ENCODE data around the gene TERT. TPM values are rescaled to one million over a fixed set of nuclear protein-coding genes. Genes with fewer than 3 reads are reported as not detected.

TERT gene
- total RNA-seq, 2 donors from 2014 or later, result not detected

GRCh38 chr5:1212271-1212670, 82.6 kb downstream of the TERT start:
- Histone ChIP-seq H3K27ac (no peak overlapping the region), H3K4me1 (ENCODE audit: control insufficient read depth in 1 of 2, low read depth in 2 of 2) (no peaks in the 10 kb centered on the region), H3K9me3 (no peaks in the 10 kb centered on the region), H3K27me3 (replicated peaks; ENCODE audit: insufficient read depth) (no peaks in the 10 kb centered on the region), H3K36me3 (no peaks in the 10 kb centered on the region), H3K4me3 (no peak overlapping the region)
- DNase-seq (ENCODE audit: low spot score) (no peak), ATAC-seq (ENCODE audit: insufficient number of reproducible peaks, low FRiP score, low read depth) (no peak)
- TF ChIP-seq CTCF (IDR thresholded peaks at IDR 0.05), result no peak

- no peak for ATAC-seq (ENCODE audit: insufficient number of reproducible peaks, low FRiP score, low read depth)
- H3K27me3 ChIP-seq (replicated peaks; ENCODE audit: insufficient read depth), result no peaks in the 10 kb centered on the region
Measured at GRCh38 chr5:1211701-1212100, 83.2 kb downstream of the TERT start.

DNA sequence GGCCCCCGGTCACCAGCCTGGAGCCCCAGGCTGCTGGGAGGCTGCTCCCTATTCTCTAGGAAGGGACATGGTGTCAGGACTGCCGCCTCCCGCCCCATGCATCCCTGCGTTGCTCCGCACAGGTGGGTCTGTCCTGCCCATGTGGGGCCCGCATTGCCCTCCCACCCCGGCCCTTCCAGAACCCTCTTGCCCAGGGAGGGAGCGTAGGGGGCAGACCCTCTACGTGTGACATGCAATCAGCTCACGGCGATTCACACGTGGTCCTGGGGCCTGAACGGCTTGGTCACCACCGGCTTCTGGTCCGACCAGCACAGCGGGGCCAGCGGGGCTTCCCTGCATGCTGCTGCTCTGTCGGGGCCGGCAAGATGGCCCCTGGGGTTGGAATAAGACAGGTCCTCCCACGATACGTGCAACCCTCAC, 84.0 kb downstream of the TERT start:
- TF ChIP-seq CTCF (IDR thresholded peaks at IDR 0.05), result no peak
- Histone ChIP-seq H3K27ac (no peak overlapping the region), H3K4me1 (ENCODE audit: control insufficient read depth in 1 of 2, low read depth in 2 of 2) (no peaks in the 10 kb centered on the region), H3K9me3 (no peaks in the 10 kb centered on the region), H3K4me3 (no peak overlapping the region), H3K36me3 (no peaks in the 10 kb centered on the region), H3K27me3 (replicated peaks; ENCODE audit: insufficient read depth) (no peaks in the 10 kb centered on the region)
- ATAC-seq (ENCODE audit: insufficient number of reproducible peaks, low FRiP score, low read depth) (no peak), DNase-seq (ENCODE audit: low spot score) (no peak)

More at GRCh38 chr5:1211701-1212100, 83.2 kb downstream of the TERT start:
- Histone ChIP-seq H3K4me3 (no peak overlapping the region), H3K27ac (no peak overlapping the region), H3K9me3 (no peaks in the 10 kb centered on the region), H3K36me3 (no peaks in the 10 kb centered on the region), H3K4me1 (ENCODE audit: control insufficient read depth in 1 of 2, low read depth in 2 of 2) (no peaks in the 10 kb centered on the region)
- no peak for TF ChIP-seq CTCF (IDR thresholded peaks at IDR 0.05)
- DNase-seq (ENCODE audit: low spot score), result no peak

- Histone ChIP-seq H3K27me3 (replicated peaks; ENCODE audit: insufficient read depth) (no peaks in the 10 kb centered on the region), H3K27ac (no peak overlapping the region), H3K4me1 (ENCODE audit: control insufficient read depth in 1 of 2, low read depth in 2 of 2) (no peaks in the 10 kb centered on the region), H3K9me3 (no peaks in the 10 kb centered on the region), H3K36me3 (no peaks in the 10 kb centered on the region), H3K4me3 (no peak overlapping the region)
- DNase-seq (ENCODE audit: low spot score), result no peak
- no peak for ATAC-seq (ENCODE audit: insufficient number of reproducible peaks, low FRiP score, low read depth)
- TF ChIP-seq CTCF (IDR thresholded peaks at IDR 0.05), result no peak
Measured at GRCh38 chr5:1209896-1210776, 84.7 kb downstream of the TERT start.

GRCh38 chr5:1209489-1209852, 85.4 kb downstream of the TERT start:
- ATAC-seq (ENCODE audit: insufficient number of reproducible peaks, low FRiP score, low read depth) (no peak), DNase-seq (ENCODE audit: low spot score) (no peak)
- H3K4me1 ChIP-seq (ENCODE audit: control insufficient read depth in 1 of 2, low read depth in 2 of 2), result no peaks in the 10 kb centered on the region
- H3K4me3 ChIP-seq, result no peak overlapping the region
- H3K27me3 ChIP-seq (replicated peaks; ENCODE audit: insufficient read depth), result no peaks in the 10 kb centered on the region
- TF ChIP-seq CTCF (IDR thresholded peaks at IDR 0.05), result no peak
- no peak overlapping the region for H3K27ac ChIP-seq
- no peaks in the 10 kb centered on the region for H3K9me3 ChIP-seq
- H3K36me3 ChIP-seq, result no peaks in the 10 kb centered on the region

All from thoracic aorta (tissue), 2 donors.